ENCODE results near the gene NKX1-2.
A peak's percentile ranks its signal among the peaks of the same experiment; 100 is the strongest.

Gene NKX1-2

GRCh38 chr10:124418726-124419501 is 30.9 kb downstream of the NKX1-2 start, which contains the start of gene OAT:
Gene OAT, minus strand, starts transcription at chr10:124418923. Its CDS starts 6,752 bp downstream, at chr10:124412171.
- peak; percentile 44 to 98 (median 91) for DNase-seq

GRCh38 chr10:124417895-124418725 is 31.7 kb downstream of the NKX1-2 start:
- peak in 52 of 56 donors; percentile 6 to 85 (median 48) for DNase-seq

GRCh38 chr10:124416733-124417132 is 33.1 kb downstream of the NKX1-2 start:
- no peak for DNase-seq

GRCh38 chr10:124415210-124415609 is 34.6 kb downstream of the NKX1-2 start:
- no peak for DNase-seq

- DNase-seq, result no peak
Measured at GRCh38 chr10:124414076-124414475, 35.8 kb downstream of the NKX1-2 start.

GRCh38 chr10:124409696-124410095 is 40.1 kb downstream of the NKX1-2 start:
- no peak for DNase-seq

- no peak for DNase-seq
Measured at GRCh38 chr10:124408357-124408756, 41.5 kb downstream of the NKX1-2 start.

- DNase-seq, result no peak
Measured at GRCh38 chr10:124407456-124407855, 42.4 kb downstream of the NKX1-2 start.

GRCh38 chr10:124403548-124403947 is 46.3 kb downstream of the NKX1-2 start:
- DNase-seq, result peak in 3 of 56 donors; percentile 17 to 27 (median 19)

GRCh38 chr10:124402273-124402672 is 47.6 kb downstream of the NKX1-2 start:
- no peak for DNase-seq

- DNase-seq, result no peak
Measured at GRCh38 chr10:124401633-124402032, 48.2 kb downstream of the NKX1-2 start.
